K562 (cell line): Measurements from ENCODE around the gene KRT16. TPM values are rescaled to one million over a fixed set of nuclear protein-coding genes. Genes with fewer than 3 reads are reported as not detected.
A peak's percentile ranks its signal among the peaks of the same experiment; 100 is the strongest.

Experiments
- FOXM1 ChIP-seq, 2 experiments: fragments of 450-650 bp in 1 of 2; sonication (generic) in 1 of 2; formaldehyde crosslinking in 1 of 2; IDR thresholded peaks; 2 replicates each; pipeline versions ENCODE4 v1.6.1 to v1.9.0; 2017 to 2022; ENCODE audit warnings: low read depth in 2 of 2, mild to moderate bottlenecking in 2 of 2, missing genetic modification reagents in 1 of 2, moderate library complexity in 1 of 2
- MEIS2 ChIP-seq: fragments of 450-650 bp; IDR thresholded peaks from 2 replicates; pipeline ENCODE4 v1.6.1; 2014; ENCODE audit warnings: mild to moderate bottlenecking; ENCODE audit not compliant: partially characterized antibody
- MTA2 ChIP-seq: fragments of 450-650 bp; IDR thresholded peaks from 2 replicates; pipeline ENCODE4 v1.6.1; 2016; ENCODE audit warnings: low read depth
- NFIC ChIP-seq: fragments of 450-650 bp; IDR thresholded peaks from 2 replicates; pipeline ENCODE4 v1.6.1; 2017; ENCODE audit warnings: mild to moderate bottlenecking, inconsistent platforms
- RAD21 ChIP-seq, 2 experiments: fragments of 250-450 bp in 1 of 2; fragments of 450-650 bp in 1 of 2; sonication (Bioruptor Pico) in 1 of 2; formaldehyde crosslinking in 1 of 2; IDR thresholded peaks in 1 of 2; conservative IDR thresholded peaks in 1 of 2; 2 replicates each; pipeline versions ENCODE4 v1.4.0 to v1.8.0; 2020 to 2022; ENCODE audit warnings: mild to moderate bottlenecking in 2 of 2, moderate library complexity in 1 of 2
- ZNF280A ChIP-seq: fragments of 450-650 bp; IDR thresholded peaks from 2 replicates; pipeline ENCODE4 v1.6.1; 2018; ENCODE audit warnings: mild to moderate bottlenecking, low read depth; ENCODE audit not compliant: partially characterized antibody
- polyA plus RNA-seq, 8 experiments: library from polyadenylated mRNA; depleted of rRNA in 4 of 8; stranded (reverse) in 5 of 8; unstranded in 3 of 8; fragments of >200 nt; fragmentation: Nextera tagmentation in 2 of 8; fragmentation: Illumina TruSeq in 1 of 8; extraction: Ambion mirVana in 2 of 8; extraction: Trizol in 1 of 8; gene quantifications; 2 replicates each; pipeline versions ENCODE4 v1.2.1 to v1.2.3, GENCODE V29; 2011 to 2014; ENCODE audit warnings: inconsistent platforms in 1 of 8, missing spikeins in 1 of 8
- total RNA-seq, 7 experiments: library from RNA; depleted of rRNA in 6 of 7; stranded (reverse); fragments of >200 nt in 6 of 7; fragmentation: Illumina TruSeq in 2 of 7; extraction: Trizol in 2 of 7; gene quantifications; 2 replicates each; pipeline versions ENCODE4 v1.2.1 to v1.2.3, GENCODE V29; 2011 to 2021; ENCODE audit warnings: low replicate concordance in 1 of 7
- TF ChIP-seq, protein P1 (sequence below), 3 experiments: IDR thresholded peaks in 2 of 3; conservative IDR thresholded peaks in 1 of 3; 2 replicates each; pipeline ENCODE4 v1.5.1; 2011 to 2012; ENCODE audit warnings: low read length in 3 of 3, mild to moderate bottlenecking in 3 of 3, control low read depth in 2 of 3, improper control_type of control experiment in 1 of 3, inconsistent platforms in 1 of 3, low read depth in 1 of 3, mixed read lengths in 1 of 3, moderate library complexity in 1 of 3; ENCODE audit not compliant: insufficient read depth in 2 of 3
- TF ChIP-seq, protein P2 (sequence below), 3 experiments: fragments of 200-800 bp in 1 of 3; fragments of 250-450 bp in 1 of 3; fragments of 450-650 bp in 1 of 3; sonication (Bioruptor Pico) in 1 of 3; sonication (Bioruptor generic) in 1 of 3; formaldehyde crosslinking in 1 of 3; IDR thresholded peaks; 2 replicates each; pipeline versions ENCODE4 v1.6.1 to v1.8.0; 2016 to 2022; ENCODE audit warnings: mild to moderate bottlenecking in 2 of 3, missing genetic modification characterization in 2 of 3, missing compliant biosample characterization in 1 of 3, moderate library complexity in 1 of 3
- TF ChIP-seq, protein P3 (sequence below): IDR thresholded peaks from 2 replicates; pipeline ENCODE4 v1.6.1; 2011; ENCODE audit warnings: borderline replicate concordance, low read depth, mild to moderate bottlenecking, moderate library complexity, low read length; ENCODE audit not compliant: insufficient read depth, poor library complexity, severe bottlenecking
- TF ChIP-seq, protein P4 (sequence below): fragments of 450-650 bp; IDR thresholded peaks from 2 replicates; pipeline ENCODE4 v1.6.1; 2016

KRT16 gene
- total and polyA plus RNA-seq, 9 of the 15 experiments (the other 6 are each of a cell fraction or from before 2014, with no cell fraction given) = 0.04 TPM; not detected in 8

- TF ChIP-seq NFIC (peak; percentile 56), ZNF280A (no peak), MTA2 (no peak), MEIS2 (no peak), RAD21 (CRISPR knock-in tag; conservative IDR thresholded peaks at IDR 0.05 in 1 of 2, IDR thresholded peaks at IDR 0.05 in 1 of 2) (peak in 1 of 2 experiments; percentile 22; a peak in 1 of 4 replicates), FOXM1 (IDR thresholded peaks at IDR 0.05; ENCODE audit: low read depth) (no peak), FOXM1 (CRISPR knock-in tag; IDR thresholded peaks at IDR 0.05; ENCODE audit: low read depth) (no peak)
- TF ChIP-seq, protein P1, sequence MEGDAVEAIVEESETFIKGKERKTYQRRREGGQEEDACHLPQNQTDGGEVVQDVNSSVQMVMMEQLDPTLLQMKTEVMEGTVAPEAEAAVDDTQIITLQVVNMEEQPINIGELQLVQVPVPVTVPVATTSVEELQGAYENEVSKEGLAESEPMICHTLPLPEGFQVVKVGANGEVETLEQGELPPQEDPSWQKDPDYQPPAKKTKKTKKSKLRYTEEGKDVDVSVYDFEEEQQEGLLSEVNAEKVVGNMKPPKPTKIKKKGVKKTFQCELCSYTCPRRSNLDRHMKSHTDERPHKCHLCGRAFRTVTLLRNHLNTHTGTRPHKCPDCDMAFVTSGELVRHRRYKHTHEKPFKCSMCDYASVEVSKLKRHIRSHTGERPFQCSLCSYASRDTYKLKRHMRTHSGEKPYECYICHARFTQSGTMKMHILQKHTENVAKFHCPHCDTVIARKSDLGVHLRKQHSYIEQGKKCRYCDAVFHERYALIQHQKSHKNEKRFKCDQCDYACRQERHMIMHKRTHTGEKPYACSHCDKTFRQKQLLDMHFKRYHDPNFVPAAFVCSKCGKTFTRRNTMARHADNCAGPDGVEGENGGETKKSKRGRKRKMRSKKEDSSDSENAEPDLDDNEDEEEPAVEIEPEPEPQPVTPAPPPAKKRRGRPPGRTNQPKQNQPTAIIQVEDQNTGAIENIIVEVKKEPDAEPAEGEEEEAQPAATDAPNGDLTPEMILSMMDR (IDR thresholded peaks at IDR 0.05 in 2 of 3, conservative IDR thresholded peaks at IDR 0.05 in 1 of 3; ENCODE audit: insufficient read depth in 2 of 3, low read depth in 1 of 3, low read length in 3 of 3) = peak; percentile 44 to 47 (median 45); a peak in 3 of 6 replicates
- TF ChIP-seq, protein P2, sequence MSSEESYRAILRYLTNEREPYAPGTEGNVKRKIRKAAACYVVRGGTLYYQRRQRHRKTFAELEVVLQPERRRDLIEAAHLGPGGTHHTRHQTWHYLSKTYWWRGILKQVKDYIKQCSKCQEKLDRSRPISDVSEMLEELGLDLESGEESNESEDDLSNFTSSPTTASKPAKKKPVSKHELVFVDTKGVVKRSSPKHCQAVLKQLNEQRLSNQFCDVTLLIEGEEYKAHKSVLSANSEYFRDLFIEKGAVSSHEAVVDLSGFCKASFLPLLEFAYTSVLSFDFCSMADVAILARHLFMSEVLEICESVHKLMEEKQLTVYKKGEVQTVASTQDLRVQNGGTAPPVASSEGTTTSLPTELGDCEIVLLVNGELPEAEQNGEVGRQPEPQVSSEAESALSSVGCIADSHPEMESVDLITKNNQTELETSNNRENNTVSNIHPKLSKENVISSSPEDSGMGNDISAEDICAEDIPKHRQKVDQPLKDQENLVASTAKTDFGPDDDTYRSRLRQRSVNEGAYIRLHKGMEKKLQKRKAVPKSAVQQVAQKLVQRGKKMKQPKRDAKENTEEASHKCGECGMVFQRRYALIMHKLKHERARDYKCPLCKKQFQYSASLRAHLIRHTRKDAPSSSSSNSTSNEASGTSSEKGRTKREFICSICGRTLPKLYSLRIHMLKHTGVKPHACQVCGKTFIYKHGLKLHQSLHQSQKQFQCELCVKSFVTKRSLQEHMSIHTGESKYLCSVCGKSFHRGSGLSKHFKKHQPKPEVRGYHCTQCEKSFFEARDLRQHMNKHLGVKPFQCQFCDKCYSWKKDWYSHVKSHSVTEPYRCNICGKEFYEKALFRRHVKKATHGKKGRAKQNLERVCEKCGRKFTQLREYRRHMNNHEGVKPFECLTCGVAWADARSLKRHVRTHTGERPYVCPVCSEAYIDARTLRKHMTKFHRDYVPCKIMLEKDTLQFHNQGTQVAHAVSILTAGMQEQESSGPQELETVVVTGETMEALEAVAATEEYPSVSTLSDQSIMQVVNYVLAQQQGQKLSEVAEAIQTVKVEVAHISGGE (CRISPR knock-in tag; IDR thresholded peaks at IDR 0.05) = no peak
- TF ChIP-seq, protein P3, sequence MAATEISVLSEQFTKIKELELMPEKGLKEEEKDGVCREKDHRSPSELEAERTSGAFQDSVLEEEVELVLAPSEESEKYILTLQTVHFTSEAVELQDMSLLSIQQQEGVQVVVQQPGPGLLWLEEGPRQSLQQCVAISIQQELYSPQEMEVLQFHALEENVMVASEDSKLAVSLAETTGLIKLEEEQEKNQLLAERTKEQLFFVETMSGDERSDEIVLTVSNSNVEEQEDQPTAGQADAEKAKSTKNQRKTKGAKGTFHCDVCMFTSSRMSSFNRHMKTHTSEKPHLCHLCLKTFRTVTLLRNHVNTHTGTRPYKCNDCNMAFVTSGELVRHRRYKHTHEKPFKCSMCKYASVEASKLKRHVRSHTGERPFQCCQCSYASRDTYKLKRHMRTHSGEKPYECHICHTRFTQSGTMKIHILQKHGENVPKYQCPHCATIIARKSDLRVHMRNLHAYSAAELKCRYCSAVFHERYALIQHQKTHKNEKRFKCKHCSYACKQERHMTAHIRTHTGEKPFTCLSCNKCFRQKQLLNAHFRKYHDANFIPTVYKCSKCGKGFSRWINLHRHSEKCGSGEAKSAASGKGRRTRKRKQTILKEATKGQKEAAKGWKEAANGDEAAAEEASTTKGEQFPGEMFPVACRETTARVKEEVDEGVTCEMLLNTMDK = peak; percentile 25
- TF ChIP-seq, protein P4, sequence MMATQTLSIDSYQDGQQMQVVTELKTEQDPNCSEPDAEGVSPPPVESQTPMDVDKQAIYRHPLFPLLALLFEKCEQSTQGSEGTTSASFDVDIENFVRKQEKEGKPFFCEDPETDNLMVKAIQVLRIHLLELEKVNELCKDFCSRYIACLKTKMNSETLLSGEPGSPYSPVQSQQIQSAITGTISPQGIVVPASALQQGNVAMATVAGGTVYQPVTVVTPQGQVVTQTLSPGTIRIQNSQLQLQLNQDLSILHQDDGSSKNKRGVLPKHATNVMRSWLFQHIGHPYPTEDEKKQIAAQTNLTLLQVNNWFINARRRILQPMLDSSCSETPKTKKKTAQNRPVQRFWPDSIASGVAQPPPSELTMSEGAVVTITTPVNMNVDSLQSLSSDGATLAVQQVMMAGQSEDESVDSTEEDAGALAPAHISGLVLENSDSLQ = peak; percentile 61
Observed at GRCh38 chr17:41583137-41584127, 29.1 kb downstream of the KRT16 start (continued).
